ENCODE data around the gene LIMS1. TPM values are rescaled to one million over a fixed set of nuclear protein-coding genes. Genes with fewer than 3 reads are reported as not detected.
A peak's percentile ranks its signal among the peaks of the same experiment; 100 is the strongest.

LIMS1 gene
- total and polyA plus RNA-seq, 2 of the 13 experiments (the other 11 are each of a cell fraction or from before 2014, with no cell fraction given) = 38.3 to 49.6 TPM

GRCh38 chr2:108617617-108618016, 83.3 kb downstream of the LIMS1 start:
- no peaks in the 10 kb centered on the region for H3K9me3 ChIP-seq (ENCODE audit: low read length)
- no peak overlapping the region for H3K27ac ChIP-seq (ENCODE audit: extremely low read length, insufficient read depth, low read length)
- peaks cover 41% of the 10 kb centered on the region for H3K4me1 ChIP-seq (ENCODE audit: insufficient read depth, low read length)
- H3K4me2 ChIP-seq (ENCODE audit: low read depth, low read length) = no peak overlapping the region
- ATAC-seq = peak; percentile 37; the same call in 2 of the 3 replicates
- H2AFZ ChIP-seq (ENCODE audit: low read length) = no peak overlapping the region
- H3K4me3 ChIP-seq (replicated peaks in 1 of 3; ENCODE audit: insufficient read depth in 1 of 3, low read depth in 2 of 3, low read length in 3 of 3) = no peak overlapping the region
- DNase-seq (ENCODE audit: low spot score) = no peak
- intact Hi-C loops (cut with micrococcal nuclease; ENCODE audit: unreplicated experiment) (no loop called here), in situ Hi-C loops (cut with HindIII; ENCODE audit: extremely low pct_ligation_motif_present, low pct_unique_long_range_greater_than_20kb) (no loop called here)
- TF ChIP-seq HNF4A (CRISPR knock-in tag; IDR thresholded peaks at IDR 0.05) (peak; percentile 36; the same call in 1 of the 2 replicates), ZNF296 (CRISPR knock-in tag; conservative IDR thresholded peaks at IDR 0.05) (no peak)
- peaks cover 0 to 4% of the 10 kb centered on the region in 2 experiments; a peak in 2 of 5 replicates for H3K36me3 ChIP-seq (replicated peaks in 1 of 2; ENCODE audit: control insufficient read depth in 1 of 2, insufficient read depth in 2 of 2, low read length in 2 of 2)
- peaks cover 22% of the 10 kb centered on the region for H3K79me2 ChIP-seq (ENCODE audit: insufficient read depth, low read length)
- peaks cover 13% of the 10 kb centered on the region; the same call in 1 of the 2 replicates for H4K20me1 ChIP-seq (ENCODE audit: insufficient read depth, low read length)
- no TSS peak for BruUV-seq (replicated peaks)
- 93% methylated on average over 2 of the region's 2 CpGs for WGBS (ENCODE audit: low lambda C conversion rate)
- no peaks in the 10 kb centered on the region for H3K27me3 ChIP-seq (ENCODE audit: control insufficient read depth in 1 of 2, insufficient read depth in 2 of 2, low read length in 2 of 2)
- ChIA-PET CTCF (ENCODE audit: low intra/inter-chr PET ratio, low total read pairs) (no interaction called here), POLR2A (no interaction called here)
- FAIRE-seq = no peak
- H3K9ac ChIP-seq (ENCODE audit: insufficient read depth, low read depth, low read length) = no peak overlapping the region

- no peak for ATAC-seq
- no TSS peak for BruUV-seq (replicated peaks)
- no peak for DNase-seq (ENCODE audit: low spot score)
- in situ Hi-C loops (cut with HindIII; ENCODE audit: extremely low pct_ligation_motif_present, low pct_unique_long_range_greater_than_20kb) (no loop called here), intact Hi-C loops (cut with micrococcal nuclease; ENCODE audit: unreplicated experiment) (no loop called here)
- no peak for TF ChIP-seq ZNF652 (CRISPR knock-in tag; IDR thresholded peaks at IDR 0.05; ENCODE audit: borderline replicate concordance, low read depth)
- no peak for TF ChIP-seq SIN3A (IDR thresholded peaks at IDR 0.05; ENCODE audit: borderline replicate concordance, low read depth, low read length)
- no peak for TF ChIP-seq ZMAT3 (CRISPR knock-in tag; conservative IDR thresholded peaks at IDR 0.05)
- no peak for TF ChIP-seq ZNF354B (CRISPR knock-in tag; IDR thresholded peaks at IDR 0.05)
- TF ChIP-seq, protein P1, sequence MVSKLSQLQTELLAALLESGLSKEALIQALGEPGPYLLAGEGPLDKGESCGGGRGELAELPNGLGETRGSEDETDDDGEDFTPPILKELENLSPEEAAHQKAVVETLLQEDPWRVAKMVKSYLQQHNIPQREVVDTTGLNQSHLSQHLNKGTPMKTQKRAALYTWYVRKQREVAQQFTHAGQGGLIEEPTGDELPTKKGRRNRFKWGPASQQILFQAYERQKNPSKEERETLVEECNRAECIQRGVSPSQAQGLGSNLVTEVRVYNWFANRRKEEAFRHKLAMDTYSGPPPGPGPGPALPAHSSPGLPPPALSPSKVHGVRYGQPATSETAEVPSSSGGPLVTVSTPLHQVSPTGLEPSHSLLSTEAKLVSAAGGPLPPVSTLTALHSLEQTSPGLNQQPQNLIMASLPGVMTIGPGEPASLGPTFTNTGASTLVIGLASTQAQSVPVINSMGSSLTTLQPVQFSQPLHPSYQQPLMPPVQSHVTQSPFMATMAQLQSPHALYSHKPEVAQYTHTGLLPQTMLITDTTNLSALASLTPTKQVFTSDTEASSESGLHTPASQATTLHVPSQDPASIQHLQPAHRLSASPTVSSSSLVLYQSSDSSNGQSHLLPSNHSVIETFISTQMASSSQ (IDR thresholded peaks at IDR 0.05; ENCODE audit: low read depth) = no peak
- TF ChIP-seq, protein P1 (CRISPR knock-in tag; IDR thresholded peaks at IDR 0.05; ENCODE audit: borderline replicate concordance) = no peak
- no peak for TF ChIP-seq ZFP62 (CRISPR knock-in tag; IDR thresholded peaks at IDR 0.05)
- no peak for TF ChIP-seq ONECUT2 (CRISPR knock-in tag; IDR thresholded peaks at IDR 0.05)
- H2AFZ ChIP-seq (ENCODE audit: low read length) = no peak overlapping the region
- FAIRE-seq = no peak
- no peak overlapping the region for H3K9ac ChIP-seq (ENCODE audit: insufficient read depth, low read depth, low read length)
- H3K4me1 ChIP-seq (ENCODE audit: insufficient read depth, low read length) = peaks cover 33% of the 10 kb centered on the region
- H3K4me2 ChIP-seq (ENCODE audit: low read depth, low read length) = no peak overlapping the region
- no peaks in the 10 kb centered on the region for H3K27me3 ChIP-seq (ENCODE audit: control insufficient read depth in 1 of 2, insufficient read depth in 2 of 2, low read length in 2 of 2)
- ChIA-PET CTCF (ENCODE audit: low intra/inter-chr PET ratio, low total read pairs) (no interaction called here), POLR2A (no interaction called here)
- no peaks in the 10 kb centered on the region; a peak in 1 of 5 replicates for H3K36me3 ChIP-seq (replicated peaks in 1 of 2; ENCODE audit: control insufficient read depth in 1 of 2, insufficient read depth in 2 of 2, low read length in 2 of 2)
- no peak overlapping the region for H3K4me3 ChIP-seq (replicated peaks in 1 of 3; ENCODE audit: insufficient read depth in 1 of 3, low read depth in 2 of 3, low read length in 3 of 3)
- 0 out of 2 replicates have a peak, but pooled peaks cover 8% of the 10 kb centered on the region for H4K20me1 ChIP-seq (ENCODE audit: insufficient read depth, low read length)
- no peak overlapping the region for H3K27ac ChIP-seq (ENCODE audit: extremely low read length, insufficient read depth, low read length)
- WGBS (ENCODE audit: low lambda C conversion rate) = 92% methylated on average over 8 of the region's 8 CpGs
- H3K9me3 ChIP-seq (ENCODE audit: low read length) = no peaks in the 10 kb centered on the region
- H3K79me2 ChIP-seq (ENCODE audit: insufficient read depth, low read length) = peaks cover 10% of the 10 kb centered on the region
These were observed 85.8 kb downstream of the LIMS1 start for GRCh38 chr2:108619925-108620620.
